Gastrocnemius medialis (tissue), 4 donors: ENCODE data around the gene IL1RL1. TPM values are rescaled to one million over a fixed set of nuclear protein-coding genes. Genes with fewer than 3 reads are reported as not detected.

Experiments used
- ATAC-seq, 2 donors: fragments of 150-250 bp; one replicate each; pipeline ENCODE4 v1.9.1; 2016
- DNase-seq, 2 donors: peaks; one replicate each; pipeline ENCODE4 v3.0.0-alpha.2; 2019
- H3K27ac ChIP-seq, 4 donors: fragments of 200-600 bp; sonication (generic); 1 replicate in 1 of 4; 2 replicates in 3 of 4; pipeline ENCODE4 v1.5.1; 2016 to 2018; ENCODE audit warnings: mild to moderate bottlenecking in 2 of 4, moderate library complexity in 1 of 4
- H3K27me3 ChIP-seq, 3 donors: fragments of 200-600 bp; sonication (generic) in 2 of 3; 1 replicate in 1 of 3; 2 replicates in 2 of 3; pipeline versions ENCODE4 v1.5.1 to v1.6.0; 2016 to 2019; ENCODE audit warnings: mild to moderate bottlenecking in 1 of 3, moderate library complexity in 1 of 3
- H3K36me3 ChIP-seq, 2 donors: fragments of 200-600 bp; sonication (generic) in 1 of 2; one replicate each; pipeline ENCODE4 v1.5.1; 2017 to 2018
- H3K4me1 ChIP-seq, 2 donors: fragments of 200-600 bp; sonication (generic) in 1 of 2; one replicate each; pipeline ENCODE4 v1.5.1; 2016 to 2017; ENCODE audit warnings: mild to moderate bottlenecking in 2 of 2
- H3K4me3 ChIP-seq, 4 donors: fragments of 200-600 bp; sonication (generic) in 3 of 4; 1 replicate in 1 of 4; 2 replicates in 3 of 4; pipeline ENCODE4 v1.5.1; 2016 to 2019; ENCODE audit warnings: mild to moderate bottlenecking in 2 of 4
- H3K9me3 ChIP-seq, 3 donors: fragments of 200-600 bp; sonication (generic) in 2 of 3; 1 replicate in 1 of 3; 2 replicates in 2 of 3; pipeline ENCODE4 v1.5.1; 2016 to 2019
- CTCF ChIP-seq, 5 experiments: fragments of 450-650 bp in 3 of 5; fragments of 200-600 bp in 2 of 5; sonication (generic) in 2 of 5; IDR thresholded peaks in 4 of 5; conservative IDR thresholded peaks in 1 of 5; 1 replicate in 4 of 5; 2 replicates in 1 of 5; pipeline ENCODE4 v1.5.1; 2016 to 2019; ENCODE audit warnings: antibody characterized with exemption in 5 of 5, mild to moderate bottlenecking in 3 of 5, moderate library complexity in 3 of 5
- POLR2A ChIP-seq, 2 donors: fragments of 450-650 bp; IDR thresholded peaks; one replicate each; pipeline ENCODE4 v1.6.1; 2017; ENCODE audit warnings: antibody characterized with exemption in 2 of 2, mild to moderate bottlenecking in 2 of 2, moderate library complexity in 2 of 2
- in situ Hi-C, 4 donors: fragments of 200-750 bp; cut with MboI; loops; one replicate each; pipeline versions ENCODE4 v1.15.0 to v1.8.0; 2017; ENCODE audit warnings: low sequenced_read_pairs in 4 of 4
- intact Hi-C: fragments of 100-400 bp; cut with DNase I; formaldehyde crosslinking; loops from one replicate; pipeline ENCODE4 v1.15.1; 2023; ENCODE audit warnings: low total_unique reads
- total RNA-seq, 4 donors: library from RNA; depleted of rRNA; stranded (reverse); fragments of >200 nt; gene quantifications; one replicate each; pipeline versions ENCODE4 v1.1.0 to v1.2.3, GENCODE V29; 2016

The IL1RL1 gene
- total RNA-seq, 4 donors from 2014 or later = 0.82 to 6.8 (median 2.7) TPM

GRCh38 chr2:102286041-102286440 lies 25.3 kb upstream of the IL1RL1 start:
- H3K9me3 ChIP-seq = no peaks in the 10 kb centered on the region
- H3K27ac ChIP-seq = no peak overlapping the region
- TF ChIP-seq CTCF (IDR thresholded peaks at IDR 0.05 in 4 of 5, conservative IDR thresholded peaks at IDR 0.05 in 1 of 5) = no peak
- no peak for TF ChIP-seq POLR2A (IDR thresholded peaks at IDR 0.05)
- no peak overlapping the region for H3K4me3 ChIP-seq
- DNase-seq (no peak), ATAC-seq (no peak)
- H3K4me1 ChIP-seq = no peaks in the 10 kb centered on the region
- in situ Hi-C loops = loop anchor here in 1 of 4 donors (25.0 kb wide), 1 partner anchor 151 kb away; no protein-coding TSS in a partner anchor
- intact Hi-C loops = no loop called here
- no peaks in the 10 kb centered on the region for H3K27me3 ChIP-seq
- H3K36me3 ChIP-seq = no peaks in the 10 kb centered on the region

- ATAC-seq (no peak), DNase-seq (no peak)
- Histone ChIP-seq H3K36me3 (no peaks in the 10 kb centered on the region), H3K4me3 (no peak overlapping the region), H3K27ac (no peak overlapping the region), H3K27me3 (no peaks in the 10 kb centered on the region), H3K9me3 (no peaks in the 10 kb centered on the region), H3K4me1 (no peaks in the 10 kb centered on the region)
- TF ChIP-seq CTCF (IDR thresholded peaks at IDR 0.05 in 4 of 5, conservative IDR thresholded peaks at IDR 0.05 in 1 of 5) (no peak), POLR2A (IDR thresholded peaks at IDR 0.05) (no peak)
- in situ Hi-C loops = loop anchor here in 1 of 4 donors (25.0 kb wide), 1 partner anchor 148 kb away; no protein-coding TSS in a partner anchor
- intact Hi-C loops = no loop called here
These were observed 22.2 kb upstream of the IL1RL1 start for GRCh38 chr2:102289129-102289528.

- intact Hi-C loops = no loop called here
- DNase-seq (no peak), ATAC-seq (no peak)
These were observed 20.8 kb upstream of the IL1RL1 start for GRCh38 chr2:102290594-102290993.

GRCh38 chr2:102291319-102292075 lies 19.9 kb upstream of the IL1RL1 start:
- no peak overlapping the region for H3K27ac ChIP-seq
- H3K4me1 ChIP-seq = no peaks in the 10 kb centered on the region
- no peak overlapping the region for H3K4me3 ChIP-seq
- DNase-seq (no peak), ATAC-seq (no peak)
- intact Hi-C loops = no loop called here
- H3K9me3 ChIP-seq = no peaks in the 10 kb centered on the region
- in situ Hi-C loops = loop anchor here in 1 of 4 donors (25.0 kb wide), 1 partner anchor 146 kb away; no protein-coding TSS in a partner anchor
- no peaks in the 10 kb centered on the region for H3K27me3 ChIP-seq
- TF ChIP-seq CTCF (IDR thresholded peaks at IDR 0.05 in 4 of 5, conservative IDR thresholded peaks at IDR 0.05 in 1 of 5) = no peak
- TF ChIP-seq POLR2A (IDR thresholded peaks at IDR 0.05) = no peak
- H3K36me3 ChIP-seq = no peaks in the 10 kb centered on the region

More at GRCh38 chr2:102290594-102290993, 20.8 kb upstream of the IL1RL1 start:
- no peak for TF ChIP-seq CTCF (IDR thresholded peaks at IDR 0.05 in 4 of 5, conservative IDR thresholded peaks at IDR 0.05 in 1 of 5)
- no peak for TF ChIP-seq POLR2A (IDR thresholded peaks at IDR 0.05)
- no peak overlapping the region for H3K27ac ChIP-seq
- H3K9me3 ChIP-seq = no peaks in the 10 kb centered on the region
- in situ Hi-C loops = loop anchor here in 1 of 4 donors (25.0 kb wide), 1 partner anchor 147 kb away; no protein-coding TSS in a partner anchor
- H3K4me3 ChIP-seq = no peak overlapping the region
- H3K36me3 ChIP-seq = no peaks in the 10 kb centered on the region
- no peaks in the 10 kb centered on the region for H3K4me1 ChIP-seq
- H3K27me3 ChIP-seq = no peaks in the 10 kb centered on the region
